ENCODE data around the gene ZDHHC19. TPM values are rescaled to one million over a fixed set of nuclear protein-coding genes. Genes with fewer than 3 reads are reported as not detected.

Gene ZDHHC19
- total RNA-seq, 1 experiment from 2014 or later, result not detected

- H3K9ac ChIP-seq (ENCODE audit: low read length), result no peak overlapping the region
- H4K20me1 ChIP-seq (ENCODE audit: insufficient read depth, low read depth, low read length), result peaks cover 3% of the 10 kb centered on the region; the same call in 1 of the 2 replicates
- H2AFZ ChIP-seq (ENCODE audit: low read length), result no peak overlapping the region
- H3K9me2 ChIP-seq (replicated peaks; ENCODE audit: insufficient read depth, low read length), result no peaks in the 10 kb centered on the region
- no peaks in the 10 kb centered on the region for H3K36me3 ChIP-seq (ENCODE audit: insufficient read depth, low read length)
- no peaks in the 10 kb centered on the region for H3K9me3 ChIP-seq (ENCODE audit: low read length)
- H3K27me3 ChIP-seq (ENCODE audit: low read length), result no peaks in the 10 kb centered on the region
- no peak for DNase-seq
- no peak overlapping the region for H3K27ac ChIP-seq (ENCODE audit: low read length)
- H3K4me3 ChIP-seq (ENCODE audit: low read length), result no peak overlapping the region
- no peaks in the 10 kb centered on the region for H3K4me1 ChIP-seq (ENCODE audit: low read length)
- no peak overlapping the region for H3K4me2 ChIP-seq (ENCODE audit: low read depth, low read length, poor library complexity, severe bottlenecking)
- no peaks in the 10 kb centered on the region for H3K79me2 ChIP-seq (ENCODE audit: low read length)
Observed at GRCh38 chr3:196227629-196228493, 16.7 kb upstream of the ZDHHC19 start.

GRCh38 chr3:196227121-196227561, 15.9 kb upstream of the ZDHHC19 start:
- Histone ChIP-seq H2AFZ (ENCODE audit: low read length) (no peak overlapping the region), H3K9me3 (ENCODE audit: low read length) (no peaks in the 10 kb centered on the region), H3K79me2 (ENCODE audit: low read length) (no peaks in the 10 kb centered on the region), H3K9me2 (replicated peaks; ENCODE audit: insufficient read depth, low read length) (no peaks in the 10 kb centered on the region), H3K4me1 (ENCODE audit: low read length) (no peaks in the 10 kb centered on the region), H3K4me2 (ENCODE audit: low read depth, low read length, poor library complexity, severe bottlenecking) (no peak overlapping the region), H3K27ac (ENCODE audit: low read length) (no peak overlapping the region), H4K20me1 (ENCODE audit: insufficient read depth, low read depth, low read length) (peaks cover 3% of the 10 kb centered on the region; the same call in 1 of the 2 replicates), H3K9ac (ENCODE audit: low read length) (no peak overlapping the region), H3K27me3 (ENCODE audit: low read length) (no peaks in the 10 kb centered on the region), H3K36me3 (ENCODE audit: insufficient read depth, low read length) (no peaks in the 10 kb centered on the region), H3K4me3 (ENCODE audit: low read length) (no peak overlapping the region)
- no peak for DNase-seq

GRCh38 chr3:196225763-196226364, 14.7 kb upstream of the ZDHHC19 start:
- Histone ChIP-seq H3K4me1 (ENCODE audit: low read length) (no peaks in the 10 kb centered on the region), H2AFZ (ENCODE audit: low read length) (no peak overlapping the region), H3K4me3 (ENCODE audit: low read length) (no peak overlapping the region), H4K20me1 (ENCODE audit: insufficient read depth, low read depth, low read length) (no peaks in the 10 kb centered on the region), H3K9me2 (replicated peaks; ENCODE audit: insufficient read depth, low read length) (no peaks in the 10 kb centered on the region), H3K27me3 (ENCODE audit: low read length) (no peaks in the 10 kb centered on the region), H3K9me3 (ENCODE audit: low read length) (no peaks in the 10 kb centered on the region), H3K4me2 (ENCODE audit: low read depth, low read length, poor library complexity, severe bottlenecking) (no peak overlapping the region), H3K36me3 (ENCODE audit: insufficient read depth, low read length) (no peaks in the 10 kb centered on the region), H3K27ac (ENCODE audit: low read length) (no peak overlapping the region), H3K9ac (ENCODE audit: low read length) (no peak overlapping the region), H3K79me2 (ENCODE audit: low read length) (no peaks in the 10 kb centered on the region)
- DNase-seq, result no peak

GRCh38 chr3:196225086-196225485, 13.9 kb upstream of the ZDHHC19 start:
- Histone ChIP-seq H3K9me3 (ENCODE audit: low read length) (no peaks in the 10 kb centered on the region), H3K4me1 (ENCODE audit: low read length) (no peaks in the 10 kb centered on the region), H4K20me1 (ENCODE audit: insufficient read depth, low read depth, low read length) (no peaks in the 10 kb centered on the region), H3K79me2 (ENCODE audit: low read length) (no peaks in the 10 kb centered on the region), H2AFZ (ENCODE audit: low read length) (no peak overlapping the region), H3K9ac (ENCODE audit: low read length) (no peak overlapping the region), H3K4me3 (ENCODE audit: low read length) (no peak overlapping the region), H3K4me2 (ENCODE audit: low read depth, low read length, poor library complexity, severe bottlenecking) (no peak overlapping the region), H3K27ac (ENCODE audit: low read length) (no peak overlapping the region), H3K9me2 (replicated peaks; ENCODE audit: insufficient read depth, low read length) (no peaks in the 10 kb centered on the region), H3K27me3 (ENCODE audit: low read length) (no peaks in the 10 kb centered on the region), H3K36me3 (ENCODE audit: insufficient read depth, low read length) (no peaks in the 10 kb centered on the region)
- no peak for DNase-seq

GRCh38 chr3:196222876-196223595, 11.8 kb upstream of the ZDHHC19 start:
- Histone ChIP-seq H3K4me3 (ENCODE audit: low read length) (no peak overlapping the region), H3K36me3 (ENCODE audit: insufficient read depth, low read length) (no peaks in the 10 kb centered on the region), H3K4me1 (ENCODE audit: low read length) (peaks cover 9% of the 10 kb centered on the region), H2AFZ (ENCODE audit: low read length) (no peak overlapping the region), H3K79me2 (ENCODE audit: low read length) (no peaks in the 10 kb centered on the region), H3K9ac (ENCODE audit: low read length) (no peak overlapping the region), H3K9me3 (ENCODE audit: low read length) (no peaks in the 10 kb centered on the region), H4K20me1 (ENCODE audit: insufficient read depth, low read depth, low read length) (no peaks in the 10 kb centered on the region), H3K9me2 (replicated peaks; ENCODE audit: insufficient read depth, low read length) (no peaks in the 10 kb centered on the region), H3K4me2 (ENCODE audit: low read depth, low read length, poor library complexity, severe bottlenecking) (no peak overlapping the region), H3K27ac (ENCODE audit: low read length) (no peak overlapping the region), H3K27me3 (ENCODE audit: low read length) (no peaks in the 10 kb centered on the region)
- DNase-seq, result no peak

GRCh38 chr3:196220991-196221390, 9.8 kb upstream of the ZDHHC19 start:
- no peak overlapping the region for H3K4me3 ChIP-seq (ENCODE audit: low read length)
- H3K9ac ChIP-seq (ENCODE audit: low read length), result no peak overlapping the region
- no peaks in the 10 kb centered on the region for H3K9me2 ChIP-seq (replicated peaks; ENCODE audit: insufficient read depth, low read length)
- no peaks in the 10 kb centered on the region for H3K36me3 ChIP-seq (ENCODE audit: insufficient read depth, low read length)
- H3K79me2 ChIP-seq (ENCODE audit: low read length), result no peaks in the 10 kb centered on the region
- no peak overlapping the region for H3K27ac ChIP-seq (ENCODE audit: low read length)
- H3K4me1 ChIP-seq (ENCODE audit: low read length), result peaks cover 9% of the 10 kb centered on the region
- no peak overlapping the region for H2AFZ ChIP-seq (ENCODE audit: low read length)
- H3K27me3 ChIP-seq (ENCODE audit: low read length), result no peaks in the 10 kb centered on the region
- H4K20me1 ChIP-seq (ENCODE audit: insufficient read depth, low read depth, low read length), result no peaks in the 10 kb centered on the region
- H3K4me2 ChIP-seq (ENCODE audit: low read depth, low read length, poor library complexity, severe bottlenecking), result no peak overlapping the region
- DNase-seq, result no peak
- H3K9me3 ChIP-seq (ENCODE audit: low read length), result no peaks in the 10 kb centered on the region

- H3K9me2 ChIP-seq (replicated peaks; ENCODE audit: insufficient read depth, low read length), result no peaks in the 10 kb centered on the region
- no peaks in the 10 kb centered on the region for H3K27me3 ChIP-seq (ENCODE audit: low read length)
- no peak overlapping the region for H3K4me3 ChIP-seq (ENCODE audit: low read length)
- no peak overlapping the region for H2AFZ ChIP-seq (ENCODE audit: low read length)
- no peaks in the 10 kb centered on the region for H3K79me2 ChIP-seq (ENCODE audit: low read length)
- H3K9ac ChIP-seq (ENCODE audit: low read length), result no peak overlapping the region
- no peak for DNase-seq
- no peak overlapping the region for H3K27ac ChIP-seq (ENCODE audit: low read length)
- no peak overlapping the region for H3K4me2 ChIP-seq (ENCODE audit: low read depth, low read length, poor library complexity, severe bottlenecking)
- H4K20me1 ChIP-seq (ENCODE audit: insufficient read depth, low read depth, low read length), result no peaks in the 10 kb centered on the region
- H3K36me3 ChIP-seq (ENCODE audit: insufficient read depth, low read length), result no peaks in the 10 kb centered on the region
- H3K9me3 ChIP-seq (ENCODE audit: low read length), result no peaks in the 10 kb centered on the region
- H3K4me1 ChIP-seq (ENCODE audit: low read length), result peaks cover 9% of the 10 kb centered on the region
Observed at GRCh38 chr3:196220587-196220986, 9.4 kb upstream of the ZDHHC19 start.

GRCh38 chr3:196219970-196220311, 8.7 kb upstream of the ZDHHC19 start:
- peak overlapping the region; percentile 12; the same call in 1 of the 2 replicates for H3K9ac ChIP-seq (ENCODE audit: low read length)
- no peak overlapping the region for H3K27ac ChIP-seq (ENCODE audit: low read length)
- no peaks in the 10 kb centered on the region for H3K36me3 ChIP-seq (ENCODE audit: insufficient read depth, low read length)
- no peak for DNase-seq
- H3K4me2 ChIP-seq (ENCODE audit: low read depth, low read length, poor library complexity, severe bottlenecking), result peak overlapping the region; percentile 66
- H4K20me1 ChIP-seq (ENCODE audit: insufficient read depth, low read depth, low read length), result no peaks in the 10 kb centered on the region
- H2AFZ ChIP-seq (ENCODE audit: low read length), result no peak overlapping the region
- no peaks in the 10 kb centered on the region for H3K79me2 ChIP-seq (ENCODE audit: low read length)
- no peaks in the 10 kb centered on the region for H3K9me3 ChIP-seq (ENCODE audit: low read length)
- H3K9me2 ChIP-seq (replicated peaks; ENCODE audit: insufficient read depth, low read length), result no peaks in the 10 kb centered on the region
- H3K4me1 ChIP-seq (ENCODE audit: low read length), result peaks cover 9% of the 10 kb centered on the region
- H3K27me3 ChIP-seq (ENCODE audit: low read length), result no peaks in the 10 kb centered on the region
- no peak overlapping the region for H3K4me3 ChIP-seq (ENCODE audit: low read length)
